CD14-positive monocyte (primary cell): Measurements from ENCODE around the gene LCLAT1. TPM values are rescaled to one million over a fixed set of nuclear protein-coding genes. Genes with fewer than 3 reads are reported as not detected.
A peak's percentile ranks its signal among the peaks of the same experiment; 100 is the strongest.

Source experiments
- DNase-seq, 3 donors: peaks; one replicate each; pipeline ENCODE4 v3.0.0-alpha.2; 2011 to 2022
- H2AFZ ChIP-seq: 2 replicates; pipeline ENCODE4 v1.6.0; 2012; ENCODE audit warnings: mild to moderate bottlenecking, low read depth, low read length, inconsistent platforms; ENCODE audit not compliant: insufficient read depth, poor library complexity, severe bottlenecking
- H3K27ac ChIP-seq, 2 donors: 1 replicate in 1 of 2; 2 replicates in 1 of 2; pipeline ENCODE4 v1.5.1; 2012 to 2013; ENCODE audit warnings: low read length in 2 of 2, control low read depth in 1 of 2, inconsistent platforms in 1 of 2, low read depth in 1 of 2, mild to moderate bottlenecking in 1 of 2
- H3K27me3 ChIP-seq, 2 donors: one replicate each; pipeline versions ENCODE4 v1.6.0 to v1.6.1; 2011 to 2013; ENCODE audit warnings: low read length in 2 of 2; ENCODE audit not compliant: control insufficient read depth in 2 of 2, insufficient read depth in 2 of 2
- H3K36me3 ChIP-seq, 2 donors: replicated peaks in 1 of 2; 1 replicate in 1 of 2; 2 replicates in 1 of 2; pipeline versions ENCODE4 v1.5.1 to v1.6.1; 2012 to 2013; ENCODE audit warnings: low read length in 2 of 2, control low read depth in 1 of 2, inconsistent platforms in 1 of 2, mild to moderate bottlenecking in 1 of 2; ENCODE audit not compliant: insufficient read depth in 2 of 2, control insufficient read depth in 1 of 2
- H3K4me1 ChIP-seq, 2 donors: 1 replicate in 1 of 2; 2 replicates in 1 of 2; pipeline versions ENCODE4 v1.5.1 to v1.6.1; 2012 to 2013; ENCODE audit warnings: low read length in 2 of 2, control low read depth in 1 of 2, inconsistent platforms in 1 of 2, mild to moderate bottlenecking in 1 of 2, moderate library complexity in 1 of 2; ENCODE audit not compliant: insufficient read depth in 2 of 2, control insufficient read depth in 1 of 2
- H3K4me2 ChIP-seq: replicated peaks from 2 replicates; pipeline ENCODE3; 2012; ENCODE audit warnings: low read length, moderate library complexity, mild to moderate bottlenecking; ENCODE audit not compliant: poor library complexity, severe bottlenecking; ENCODE audit errors: extremely low read depth
- H3K4me3 ChIP-seq, 3 experiments: fragments of 200-600 bp in 1 of 3; sonication (generic) in 1 of 3; replicated peaks in 1 of 3; 1 replicate in 2 of 3; 2 replicates in 1 of 3; pipeline ENCODE4 v1.5.1; 2011 to 2013; ENCODE audit warnings: low read length in 3 of 3, mild to moderate bottlenecking in 3 of 3, control low read depth in 2 of 3, low read depth in 2 of 3, inconsistent platforms in 1 of 3, moderate library complexity in 1 of 3
- H3K79me2 ChIP-seq: 2 replicates; pipeline ENCODE4 v1.6.0; 2012; ENCODE audit warnings: mild to moderate bottlenecking, control low read depth, inconsistent platforms, low read length, moderate library complexity; ENCODE audit not compliant: insufficient read depth
- H3K9ac ChIP-seq: 2 replicates; pipeline ENCODE4 v1.6.0; 2017; ENCODE audit warnings: low read length, mild to moderate bottlenecking; ENCODE audit not compliant: insufficient read depth, poor library complexity, severe bottlenecking
- H3K9me3 ChIP-seq, 2 donors: replicated peaks in 1 of 2; 1 replicate in 1 of 2; 2 replicates in 1 of 2; pipeline versions ENCODE4 v1.5.1 to v1.6.1; 2012 to 2013; ENCODE audit warnings: low read length in 2 of 2, control low read depth in 1 of 2; ENCODE audit not compliant: control insufficient read depth in 1 of 2, insufficient read depth in 1 of 2
- H4K20me1 ChIP-seq: 2 replicates; pipeline ENCODE4 v1.6.0; 2012; ENCODE audit warnings: mild to moderate bottlenecking, low read length, control low read depth, moderate library complexity; ENCODE audit not compliant: insufficient read depth
- H3K27ac Mint-ChIP-seq, 7 donors: one replicate each; pipeline ENCODE4 v1.8.0; 2020; ENCODE audit warnings: mild to moderate bottlenecking in 7 of 7, mixed read lengths in 7 of 7, moderate library complexity in 6 of 7, inconsistent platforms in 2 of 7
- H3K27me3 Mint-ChIP-seq, 3 donors: one replicate each; pipeline ENCODE4 v1.8.0; 2021 to 2022; ENCODE audit warnings: low read depth in 3 of 3, mild to moderate bottlenecking in 3 of 3, mixed read lengths in 3 of 3, moderate library complexity in 3 of 3, inconsistent platforms in 1 of 3
- H3K36me3 Mint-ChIP-seq, 2 donors: one replicate each; pipeline ENCODE4 v1.8.0; 2020; ENCODE audit warnings: mixed read lengths in 2 of 2, inconsistent platforms in 1 of 2, mild to moderate bottlenecking in 1 of 2
- H3K4me1 Mint-ChIP-seq: one replicate; pipeline ENCODE4 v1.8.0; 2020; ENCODE audit warnings: mild to moderate bottlenecking, mixed read lengths
- H3K4me3 Mint-ChIP-seq, 2 donors: one replicate each; pipeline ENCODE4 v1.8.0; 2020; ENCODE audit warnings: mild to moderate bottlenecking in 2 of 2, mixed read lengths in 2 of 2, moderate library complexity in 1 of 2
- H3K9me3 Mint-ChIP-seq, 7 donors: one replicate each; pipeline ENCODE4 v1.8.0; 2020 to 2022; ENCODE audit warnings: mixed read lengths in 7 of 7, mild to moderate bottlenecking in 6 of 7, moderate library complexity in 6 of 7, inconsistent platforms in 2 of 7
- WGBS: methylation state at CpG from one replicate; pipeline ENCODE4 v1.1.5; 2013; ENCODE audit warnings: missing lambda C conversion rate; ENCODE audit not compliant: insufficient coverage; 5-methylcytosine and 5-hydroxymethylcytosine counted together
- intact Hi-C, 2 donors: fragments of 100-400 bp; cut with micrococcal nuclease; formaldehyde crosslinking; loops; one replicate each; pipeline versions ENCODE4 v1.15.0 to v1.15.1; 2023
- polyA plus RNA-seq, 3 donors: library from polyadenylated mRNA; depleted of rRNA in 1 of 3; unstranded in 2 of 3; stranded (reverse) in 1 of 3; fragments of 300-500 nt in 2 of 3; fragments of >200 nt in 1 of 3; fragmentation: Illumina TruSeq in 2 of 3; gene quantifications; 1 replicate in 2 of 3; 2 replicates in 1 of 3; pipeline ENCODE4 v1.2.3, GENCODE V29; 2012 to 2021
- TF ChIP-seq, protein P1 (sequence below): fragments of 200-600 bp; IDR thresholded peaks from one replicate; pipeline ENCODE4 v1.8.0; 2022; ENCODE audit warnings: antibody characterized with exemption, mild to moderate bottlenecking

LCLAT1 gene
- polyA plus RNA-seq, 3 donors = 1.2 to 5.7 (median 1.3) TPM

DNA sequence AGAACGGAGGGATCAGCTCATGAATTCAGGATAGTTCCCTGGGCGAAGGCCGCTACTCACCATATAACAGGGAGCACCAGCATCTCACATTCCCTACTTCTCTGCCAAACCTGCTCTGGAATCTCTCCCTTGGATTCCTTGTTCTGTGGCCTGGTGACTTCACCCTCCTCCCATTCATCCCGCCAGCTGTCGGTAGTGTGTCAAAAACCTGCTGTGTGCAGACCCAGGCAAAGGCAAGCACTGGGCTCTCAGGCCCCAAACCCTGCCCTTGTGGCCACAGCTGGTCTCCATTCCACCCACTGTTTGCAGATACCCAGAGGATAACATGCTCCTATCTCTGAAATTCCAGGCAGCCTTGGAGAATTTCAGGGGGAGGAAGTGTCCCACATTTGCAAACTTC, 208.6 kb downstream of the LCLAT1 start:
- Mint-ChIP-seq H3K4me3 (peak overlapping the region in 1 of 2 donors; percentile 2), H3K27ac (no peak overlapping the region), H3K27me3 (peaks cover 0 to 10% (median 5%) of the 10 kb centered on the region in 3 donors), H3K9me3 (peaks cover 0 to 16% (median 4%) of the 10 kb centered on the region in 7 donors), H3K36me3 (no peaks in the 10 kb centered on the region), H3K4me1 (no peaks in the 10 kb centered on the region)
- TF ChIP-seq, protein P1, sequence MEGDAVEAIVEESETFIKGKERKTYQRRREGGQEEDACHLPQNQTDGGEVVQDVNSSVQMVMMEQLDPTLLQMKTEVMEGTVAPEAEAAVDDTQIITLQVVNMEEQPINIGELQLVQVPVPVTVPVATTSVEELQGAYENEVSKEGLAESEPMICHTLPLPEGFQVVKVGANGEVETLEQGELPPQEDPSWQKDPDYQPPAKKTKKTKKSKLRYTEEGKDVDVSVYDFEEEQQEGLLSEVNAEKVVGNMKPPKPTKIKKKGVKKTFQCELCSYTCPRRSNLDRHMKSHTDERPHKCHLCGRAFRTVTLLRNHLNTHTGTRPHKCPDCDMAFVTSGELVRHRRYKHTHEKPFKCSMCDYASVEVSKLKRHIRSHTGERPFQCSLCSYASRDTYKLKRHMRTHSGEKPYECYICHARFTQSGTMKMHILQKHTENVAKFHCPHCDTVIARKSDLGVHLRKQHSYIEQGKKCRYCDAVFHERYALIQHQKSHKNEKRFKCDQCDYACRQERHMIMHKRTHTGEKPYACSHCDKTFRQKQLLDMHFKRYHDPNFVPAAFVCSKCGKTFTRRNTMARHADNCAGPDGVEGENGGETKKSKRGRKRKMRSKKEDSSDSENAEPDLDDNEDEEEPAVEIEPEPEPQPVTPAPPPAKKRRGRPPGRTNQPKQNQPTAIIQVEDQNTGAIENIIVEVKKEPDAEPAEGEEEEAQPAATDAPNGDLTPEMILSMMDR = no peak
- Histone ChIP-seq H3K4me1 (no peaks in the 10 kb centered on the region), H3K4me2 (no peak overlapping the region), H3K4me3 (no peak overlapping the region), H3K36me3 (no peaks in the 10 kb centered on the region), H3K27me3 (no peaks in the 10 kb centered on the region), H3K27ac (no peak overlapping the region), H3K9ac (no peak overlapping the region), H3K9me3 (no peaks in the 10 kb centered on the region), H4K20me1 (no peaks in the 10 kb centered on the region), H3K79me2 (no peaks in the 10 kb centered on the region), H2AFZ (no peak overlapping the region)
- intact Hi-C loops = no loop called here
- DNase-seq = no peak
- WGBS = 79% methylated on average over 4 of the region's 5 CpGs

DNA sequence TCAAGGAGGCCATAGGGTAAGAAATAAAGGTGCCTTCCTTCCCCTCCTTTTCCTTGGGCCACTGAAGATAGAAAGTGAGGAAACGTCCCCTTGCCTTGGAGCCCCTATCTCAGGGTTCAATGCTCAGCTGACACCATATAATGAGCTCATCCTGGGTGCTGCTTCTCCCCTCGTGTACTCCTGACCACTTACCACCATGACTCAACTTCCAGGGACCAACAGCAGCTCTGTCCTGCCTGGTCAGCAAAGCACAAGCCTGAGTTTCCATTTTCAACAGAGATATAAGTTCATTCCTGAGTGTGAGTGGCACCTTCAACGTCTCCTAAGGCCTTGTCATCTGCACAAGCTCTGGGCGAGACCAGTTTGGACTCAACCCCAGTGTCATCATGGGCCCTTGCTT, 209.0 kb downstream of the LCLAT1 start:
- WGBS = 52% methylated on average over 4 of the region's 4 CpGs
- no peaks in the 10 kb centered on the region for H3K4me1 ChIP-seq
- no peaks in the 10 kb centered on the region for H3K9me3 ChIP-seq
- H3K27me3 ChIP-seq = no peaks in the 10 kb centered on the region
- DNase-seq = no peak
- no peaks in the 10 kb centered on the region for H3K79me2 ChIP-seq
- Mint-ChIP-seq H3K36me3 (no peaks in the 10 kb centered on the region), H3K9me3 (peaks cover 0 to 18% (median 4%) of the 10 kb centered on the region in 7 donors), H3K4me1 (no peaks in the 10 kb centered on the region), H3K27me3 (peaks cover 0 to 10% (median 5%) of the 10 kb centered on the region in 3 donors), H3K4me3 (no peak overlapping the region), H3K27ac (no peak overlapping the region)
- TF ChIP-seq, protein P1 = no peak
- H3K4me2 ChIP-seq = no peak overlapping the region
- no peak overlapping the region for H3K27ac ChIP-seq
- H3K9ac ChIP-seq = no peak overlapping the region
- no peaks in the 10 kb centered on the region for H4K20me1 ChIP-seq
- intact Hi-C loops = no loop called here
- no peak overlapping the region for H2AFZ ChIP-seq
- H3K4me3 ChIP-seq = no peak overlapping the region
- no peaks in the 10 kb centered on the region for H3K36me3 ChIP-seq
